ENCODE results near the gene MPP3. TPM values are rescaled to one million over a fixed set of nuclear protein-coding genes. Genes with fewer than 3 reads are reported as not detected.
A peak's percentile ranks its signal among the peaks of the same experiment; 100 is the strongest.

Gene MPP3
- total and polyA plus RNA-seq, 4 donors: 9.9 to 38.7 (median 24.6) TPM

GRCh38 chr17:43860077-43860725 is 27.3 kb upstream of the MPP3 start:
- no peaks in the 10 kb centered on the region for H3K36me3 ChIP-seq (ENCODE audit: control insufficient read depth in 4 of 4, insufficient read depth in 4 of 4, low read length in 4 of 4)
- H3K27me3 ChIP-seq (ENCODE audit: control insufficient read depth in 3 of 3, insufficient read depth in 3 of 3, low read length in 2 of 3): no peaks in the 10 kb centered on the region
- ATAC-seq (ENCODE audit: insufficient read depth, low FRiP score): no peak
- no peak for DNase-seq
- peak overlapping the region; percentile 9 to 21 for H3K27ac ChIP-seq (ENCODE audit: low read depth in 1 of 2, low read length in 1 of 2)
- no peak overlapping the region for H3K9ac ChIP-seq (ENCODE audit: insufficient read depth in 1 of 2, low read length in 2 of 2)
- no peak overlapping the region for H3K4me3 ChIP-seq
- no peaks in the 10 kb centered on the region for H3K9me3 ChIP-seq (ENCODE audit: control insufficient read depth in 4 of 4, insufficient read depth in 3 of 4, low read length in 3 of 4)
- 86 to 92% methylated on average over 12 of the region's 12 CpGs for WGBS, 2 donors
- peaks cover 0 to 14% (median 5%) of the 10 kb centered on the region in 5 donors for H3K4me1 ChIP-seq (ENCODE audit: control insufficient read depth in 5 of 5, insufficient read depth in 5 of 5, low read length in 5 of 5)
- TF ChIP-seq CTCF (IDR thresholded peaks at IDR 0.05; ENCODE audit: control extremely low read depth, extremely low read depth): no peak

GRCh38 chr17:43857957-43858600 is 25.1 kb upstream of the MPP3 start:
- H3K27me3 ChIP-seq (ENCODE audit: control insufficient read depth in 3 of 3, insufficient read depth in 3 of 3, low read length in 2 of 3): peaks cover 0 to 3% (median 0%) of the 10 kb centered on the region in 3 donors
- no peaks in the 10 kb centered on the region for H3K36me3 ChIP-seq (ENCODE audit: control insufficient read depth in 4 of 4, insufficient read depth in 4 of 4, low read length in 4 of 4)
- 56 to 69% methylated on average over 12 of the region's 12 CpGs for WGBS, 2 donors
- H3K9ac ChIP-seq (ENCODE audit: insufficient read depth in 1 of 2, low read length in 2 of 2): no peak overlapping the region
- peaks cover 0 to 14% (median 5%) of the 10 kb centered on the region in 5 donors for H3K4me1 ChIP-seq (ENCODE audit: control insufficient read depth in 5 of 5, insufficient read depth in 5 of 5, low read length in 5 of 5)
- H3K9me3 ChIP-seq (ENCODE audit: control insufficient read depth in 4 of 4, insufficient read depth in 3 of 4, low read length in 3 of 4): no peaks in the 10 kb centered on the region
- DNase-seq (peak in 1 of 3 donors; percentile 16), ATAC-seq (ENCODE audit: insufficient read depth, low FRiP score) (no peak)
- H3K4me3 ChIP-seq: no peak overlapping the region
- H3K27ac ChIP-seq (ENCODE audit: low read depth in 1 of 2, low read length in 1 of 2): peak overlapping the region; percentile 2 to 46
- TF ChIP-seq CTCF (IDR thresholded peaks at IDR 0.05; ENCODE audit: control extremely low read depth, extremely low read depth): no peak

GRCh38 chr17:43857141-43857540 is 24.2 kb upstream of the MPP3 start:
- peak overlapping the region in 1 of 2 donors; percentile 46 for H3K27ac ChIP-seq (ENCODE audit: low read depth in 1 of 2, low read length in 1 of 2)

More at GRCh38 chr17:43857141-43857540, 24.2 kb upstream of the MPP3 start:
- DNase-seq: no peak
- Histone ChIP-seq H3K9me3 (ENCODE audit: control insufficient read depth in 4 of 4, insufficient read depth in 3 of 4, low read length in 3 of 4) (no peaks in the 10 kb centered on the region), H3K9ac (ENCODE audit: insufficient read depth in 1 of 2, low read length in 2 of 2) (no peak overlapping the region), H3K4me1 (ENCODE audit: control insufficient read depth in 5 of 5, insufficient read depth in 5 of 5, low read length in 5 of 5) (peaks cover 0 to 14% (median 5%) of the 10 kb centered on the region in 5 donors), H3K36me3 (ENCODE audit: control insufficient read depth in 4 of 4, insufficient read depth in 4 of 4, low read length in 4 of 4) (no peaks in the 10 kb centered on the region), H3K27me3 (ENCODE audit: control insufficient read depth in 3 of 3, insufficient read depth in 3 of 3, low read length in 2 of 3) (peaks cover 0 to 3% (median 0%) of the 10 kb centered on the region in 3 donors), H3K4me3 (no peak overlapping the region)
- no peak for ATAC-seq (ENCODE audit: insufficient read depth, low FRiP score)
- no peak for TF ChIP-seq CTCF (IDR thresholded peaks at IDR 0.05; ENCODE audit: control extremely low read depth, extremely low read depth)
- WGBS, 2 donors: 95 to 99% methylated on average over 5 of the region's 5 CpGs

Measured in lung (tissue), 12 donors.